Caco-2 (cell line): ENCODE data around the gene COL17A1. TPM values are rescaled to one million over a fixed set of nuclear protein-coding genes. Genes with fewer than 3 reads are reported as not detected.

Source experiments
- BruUV-seq: library from RNA; stranded (reverse); fragments of 400-500 nt; replicated peaks from 2 replicates; lab custom pipeline; 2021; lab: Mats Ljungman, UMichigan
- CTCF ChIA-PET: fragments of 300-600 bp; sonication (Branson Sonifier 250); formaldehyde crosslinking; loops from one replicate; lab custom pipeline; 2022; ENCODE audit warnings: antibody characterized with exemption; lab: Charles Lee
- POLR2A ChIA-PET: fragments of 300-600 bp; sonication (Branson Sonifier 250); formaldehyde crosslinking; loops from one replicate; lab custom pipeline; 2022; ENCODE audit warnings: antibody characterized with exemption; lab: Charles Lee
- DNase-seq, 2 experiments: peaks; one replicate each; pipeline versions ENCODE4 v3.0.0 to v3.0.0-alpha.2; 2020 to 2022
- H3K27me3 ChIP-seq: replicated peaks from 2 replicates; pipeline ENCODE4 v1.6.0; 2011; ENCODE audit warnings: low read length; ENCODE audit not compliant: control insufficient read depth, insufficient read depth
- H3K36me3 ChIP-seq: 2 replicates; pipeline ENCODE4 v1.5.1; 2011; ENCODE audit warnings: low read length; ENCODE audit not compliant: control insufficient read depth, insufficient read depth
- H3K4me1 ChIP-seq: fragments of 250-450 bp; sonication (Bioruptor Pico); 2 replicates; pipeline ENCODE4 v1.5.1; 2020; ENCODE audit warnings: mild to moderate bottlenecking
- H3K4me3 ChIP-seq: 2 replicates; pipeline ENCODE4 v1.5.1; 2011; ENCODE audit warnings: low read depth, mild to moderate bottlenecking, control low read depth, low read length
- H3K9me3 ChIP-seq: fragments of 250-450 bp; sonication (Bioruptor Pico); 2 replicates; pipeline ENCODE4 v1.5.1; 2020; ENCODE audit warnings: mild to moderate bottlenecking, moderate library complexity
- H3K27ac Mint-ChIP-seq: one replicate; pipeline ENCODE4 v1.8.0; 2022; ENCODE audit warnings: mixed read lengths; ENCODE audit not compliant: unreplicated experiment
- H3K27me3 Mint-ChIP-seq: one replicate; pipeline ENCODE4 v1.8.0; 2022; ENCODE audit warnings: mixed read lengths; ENCODE audit not compliant: insufficient read depth, unreplicated experiment
- H3K36me3 Mint-ChIP-seq: one replicate; pipeline ENCODE4 v1.8.0; 2022; ENCODE audit warnings: mild to moderate bottlenecking, mixed read lengths; ENCODE audit not compliant: insufficient read depth, unreplicated experiment
- H3K4me1 Mint-ChIP-seq: one replicate; pipeline ENCODE4 v1.8.0; 2022; ENCODE audit warnings: low read depth, mixed read lengths; ENCODE audit not compliant: unreplicated experiment
- H3K4me3 Mint-ChIP-seq: one replicate; pipeline ENCODE4 v1.8.0; 2022; ENCODE audit warnings: mild to moderate bottlenecking, moderate library complexity, mixed read lengths; ENCODE audit not compliant: unreplicated experiment
- H3K9me3 Mint-ChIP-seq: one replicate; pipeline ENCODE4 v1.8.0; 2022; ENCODE audit warnings: mixed read lengths; ENCODE audit not compliant: unreplicated experiment
- intact Hi-C: fragments of 100-400 bp; cut with micrococcal nuclease; formaldehyde crosslinking; loops from one replicate; pipeline ENCODE4 v1.10.0; 2022; ENCODE audit not compliant: unreplicated experiment
- total RNA-seq: library from RNA; stranded (reverse); gene quantifications from 2 replicates; pipeline ENCODE4 v1.2.3, GENCODE V29; 2022
- TF ChIP-seq, protein P1 (sequence below), 2 experiments: fragments of 200-600 bp in 1 of 2; IDR thresholded peaks; 1 replicate in 1 of 2; 2 replicates in 1 of 2; pipeline versions ENCODE4 v1.5.1 to v1.8.0; 2011 to 2022; ENCODE audit warnings: antibody characterized with exemption in 1 of 2, control low read depth in 1 of 2, inconsistent platforms in 1 of 2, low read depth in 1 of 2, low read length in 1 of 2, mild to moderate bottlenecking in 1 of 2, moderate library complexity in 1 of 2; ENCODE audit not compliant: insufficient read depth in 1 of 2, severe bottlenecking in 1 of 2, unreplicated experiment in 1 of 2

The COL17A1 gene
- total RNA-seq, 1 experiment from 2014 or later = 0.45 TPM

DNA sequence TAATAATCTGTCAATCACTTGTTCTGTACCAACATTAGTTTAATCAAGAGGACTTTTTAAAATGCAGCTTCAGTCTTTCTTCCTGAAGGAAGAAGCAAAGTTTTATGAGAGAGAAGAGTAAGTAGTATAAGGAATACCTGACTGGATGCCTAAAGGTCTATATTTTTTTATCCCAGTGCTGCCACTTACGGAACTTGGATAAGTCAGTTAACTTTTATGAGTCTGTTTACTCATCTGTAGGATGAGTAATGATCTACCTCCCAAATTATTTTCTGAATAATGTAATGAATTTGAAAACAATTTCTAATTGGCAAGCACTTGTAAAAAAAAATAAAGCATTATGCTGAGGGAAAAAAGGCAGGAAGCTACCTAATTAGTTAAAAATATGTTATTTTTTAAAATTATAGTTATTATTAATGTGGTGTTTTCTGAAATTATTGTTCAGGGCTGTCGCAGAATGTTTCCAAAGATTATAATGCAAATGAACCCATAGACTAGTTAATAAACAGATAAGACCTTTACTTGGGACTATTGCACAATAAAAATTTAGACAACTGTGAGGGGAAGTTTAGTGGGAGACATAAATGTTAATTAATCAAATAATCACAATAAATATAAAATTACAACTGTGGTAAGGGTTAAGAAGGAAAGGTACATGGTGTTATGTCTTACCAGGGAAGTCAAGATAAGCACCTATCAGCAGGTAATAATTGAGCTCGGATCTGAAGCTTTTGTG, 94.1 kb downstream of the COL17A1 start:
- no peak overlapping the region for H3K4me3 Mint-ChIP-seq
- BruUV-seq = no TSS peak
- Histone ChIP-seq H3K27me3 (no peaks in the 10 kb centered on the region), H3K36me3 (no peaks in the 10 kb centered on the region), H3K9me3 (no peaks in the 10 kb centered on the region), H3K4me1 (no peaks in the 10 kb centered on the region), H3K4me3 (no peak overlapping the region)
- POLR2A ChIA-PET = no interaction called here
- H3K27ac Mint-ChIP-seq = no peak overlapping the region
- intact Hi-C loops = no loop called here
- peaks cover 7% of the 10 kb centered on the region for H3K4me1 Mint-ChIP-seq
- DNase-seq = no peak
- peaks cover 25% of the 10 kb centered on the region for H3K36me3 Mint-ChIP-seq
- no peaks in the 10 kb centered on the region for H3K9me3 Mint-ChIP-seq
- CTCF ChIA-PET = no interaction called here
- H3K27me3 Mint-ChIP-seq = no peaks in the 10 kb centered on the region
- TF ChIP-seq, protein P1, sequence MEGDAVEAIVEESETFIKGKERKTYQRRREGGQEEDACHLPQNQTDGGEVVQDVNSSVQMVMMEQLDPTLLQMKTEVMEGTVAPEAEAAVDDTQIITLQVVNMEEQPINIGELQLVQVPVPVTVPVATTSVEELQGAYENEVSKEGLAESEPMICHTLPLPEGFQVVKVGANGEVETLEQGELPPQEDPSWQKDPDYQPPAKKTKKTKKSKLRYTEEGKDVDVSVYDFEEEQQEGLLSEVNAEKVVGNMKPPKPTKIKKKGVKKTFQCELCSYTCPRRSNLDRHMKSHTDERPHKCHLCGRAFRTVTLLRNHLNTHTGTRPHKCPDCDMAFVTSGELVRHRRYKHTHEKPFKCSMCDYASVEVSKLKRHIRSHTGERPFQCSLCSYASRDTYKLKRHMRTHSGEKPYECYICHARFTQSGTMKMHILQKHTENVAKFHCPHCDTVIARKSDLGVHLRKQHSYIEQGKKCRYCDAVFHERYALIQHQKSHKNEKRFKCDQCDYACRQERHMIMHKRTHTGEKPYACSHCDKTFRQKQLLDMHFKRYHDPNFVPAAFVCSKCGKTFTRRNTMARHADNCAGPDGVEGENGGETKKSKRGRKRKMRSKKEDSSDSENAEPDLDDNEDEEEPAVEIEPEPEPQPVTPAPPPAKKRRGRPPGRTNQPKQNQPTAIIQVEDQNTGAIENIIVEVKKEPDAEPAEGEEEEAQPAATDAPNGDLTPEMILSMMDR (IDR thresholded peaks at IDR 0.05; ENCODE audit: insufficient read depth in 1 of 2, low read depth in 1 of 2, low read length in 1 of 2, severe bottlenecking in 1 of 2, unreplicated experiment in 1 of 2) = no peak

DNA sequence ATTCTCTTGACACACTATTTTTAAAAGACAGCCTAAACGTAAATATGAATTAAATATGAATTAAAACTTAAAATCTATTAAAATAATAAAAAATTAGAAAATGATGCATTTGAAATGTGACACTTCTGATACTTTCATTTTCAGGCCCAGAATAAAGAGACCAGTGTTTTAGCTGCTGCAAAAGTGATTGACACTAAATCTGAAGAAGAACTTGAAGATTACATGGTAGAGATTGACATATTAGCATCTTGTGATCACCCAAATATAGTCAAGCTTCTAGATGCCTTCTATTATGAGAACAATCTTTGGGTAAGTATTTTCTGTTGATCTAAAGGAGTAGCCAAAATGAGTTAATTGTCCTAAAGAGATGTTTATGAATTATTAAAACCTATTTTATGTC, 95.1 kb downstream of the COL17A1 start:
- BruUV-seq = no TSS peak
- intact Hi-C loops = no loop called here
- TF ChIP-seq, protein P1 (IDR thresholded peaks at IDR 0.05; ENCODE audit: insufficient read depth in 1 of 2, low read depth in 1 of 2, low read length in 1 of 2, severe bottlenecking in 1 of 2, unreplicated experiment in 1 of 2) = no peak

DNA sequence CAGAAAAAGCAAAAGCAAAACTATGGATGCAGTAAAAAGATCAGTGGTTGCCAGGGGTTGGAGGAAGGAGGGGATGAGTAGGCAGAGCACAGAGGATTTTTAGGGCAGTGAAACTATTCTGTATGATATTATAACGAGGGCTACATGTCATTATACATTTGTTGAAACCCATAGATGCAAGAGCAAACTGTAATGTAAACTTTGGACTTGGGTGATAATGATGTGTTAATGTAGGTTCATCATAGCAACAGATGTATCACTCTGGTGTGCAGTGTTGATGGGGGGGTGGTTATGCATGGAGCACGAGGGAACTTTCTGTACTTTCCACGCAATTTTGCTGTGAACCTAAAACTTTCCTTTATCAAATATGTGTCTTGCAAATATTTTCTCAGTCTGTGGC, 95.6 kb downstream of the COL17A1 start:
- no peak for DNase-seq
- no peaks in the 10 kb centered on the region for H3K27me3 Mint-ChIP-seq
- H3K4me1 Mint-ChIP-seq = peaks cover 7% of the 10 kb centered on the region
- no peaks in the 10 kb centered on the region for H3K27me3 ChIP-seq
- CTCF ChIA-PET = no interaction called here
- no peaks in the 10 kb centered on the region for H3K9me3 ChIP-seq
- POLR2A ChIA-PET = no interaction called here
- intact Hi-C loops = no loop called here
- no peak overlapping the region for H3K27ac Mint-ChIP-seq
- no peak overlapping the region for H3K4me3 ChIP-seq
- no peaks in the 10 kb centered on the region for H3K9me3 Mint-ChIP-seq
- no peaks in the 10 kb centered on the region for H3K4me1 ChIP-seq
- no peak overlapping the region for H3K4me3 Mint-ChIP-seq
- H3K36me3 Mint-ChIP-seq = peaks cover 12% of the 10 kb centered on the region
- no peaks in the 10 kb centered on the region for H3K36me3 ChIP-seq
- TF ChIP-seq, protein P1 (IDR thresholded peaks at IDR 0.05; ENCODE audit: insufficient read depth in 1 of 2, low read depth in 1 of 2, low read length in 1 of 2, severe bottlenecking in 1 of 2, unreplicated experiment in 1 of 2) = no peak
- BruUV-seq = no TSS peak

More for the DNA sequence above, 95.1 kb downstream of the COL17A1 start:
- H3K4me3 Mint-ChIP-seq = no peak overlapping the region
- H3K9me3 Mint-ChIP-seq = no peaks in the 10 kb centered on the region
- Histone ChIP-seq H3K27me3 (no peaks in the 10 kb centered on the region), H3K36me3 (no peaks in the 10 kb centered on the region), H3K4me3 (no peak overlapping the region), H3K9me3 (no peaks in the 10 kb centered on the region), H3K4me1 (no peaks in the 10 kb centered on the region)
- POLR2A ChIA-PET = no interaction called here
- no peak for DNase-seq
- CTCF ChIA-PET = no interaction called here
- peaks cover 16% of the 10 kb centered on the region for H3K36me3 Mint-ChIP-seq
- no peak overlapping the region for H3K27ac Mint-ChIP-seq
- H3K4me1 Mint-ChIP-seq = peaks cover 7% of the 10 kb centered on the region
- H3K27me3 Mint-ChIP-seq = no peaks in the 10 kb centered on the region
